Fibroblast of skin of abdomen (primary cell): ENCODE measurements around the gene C1orf167.
A peak's percentile ranks its signal among the peaks of the same experiment; 100 is the strongest.
"Not testable (repeated sequence)": the region's sequence is repeated elsewhere in the genome, so short reads cannot be mapped to it uniquely, and the experiment has no call there.

Source experiments
- DNase-seq: peaks from one replicate; pipeline ENCODE4 v3.0.0-alpha.2; 2013

C1orf167 gene

GRCh38 chr1:11800391-11800755 lies 38.4 kb downstream of the C1orf167 start:
- no peak for DNase-seq

GRCh38 chr1:11800756-11801433 lies 38.9 kb downstream of the C1orf167 start:
- DNase-seq = no peak

DNA sequence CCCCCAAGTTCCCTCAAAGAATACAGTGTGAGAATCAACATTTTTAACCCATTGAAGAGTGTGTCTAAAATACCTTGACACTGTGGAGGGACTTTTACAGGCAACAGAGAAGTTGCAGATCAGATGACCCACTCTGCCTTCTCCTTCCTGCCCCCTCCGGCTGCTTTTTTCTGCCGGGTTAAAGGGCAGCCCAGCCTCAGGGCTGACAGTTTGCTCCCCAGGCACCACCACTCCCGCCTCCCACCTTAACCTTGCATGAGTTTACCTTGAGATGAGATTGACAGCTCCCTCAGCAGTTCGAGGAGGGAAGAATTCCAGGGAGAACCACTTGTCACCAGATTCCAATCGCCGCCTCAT lies 40.6 kb downstream of the C1orf167 start:
- no peak for DNase-seq

- DNase-seq = peak; percentile 95
Measured at GRCh38 chr1:11802973-11803885, 41.2 kb downstream of the C1orf167 start.

DNA sequence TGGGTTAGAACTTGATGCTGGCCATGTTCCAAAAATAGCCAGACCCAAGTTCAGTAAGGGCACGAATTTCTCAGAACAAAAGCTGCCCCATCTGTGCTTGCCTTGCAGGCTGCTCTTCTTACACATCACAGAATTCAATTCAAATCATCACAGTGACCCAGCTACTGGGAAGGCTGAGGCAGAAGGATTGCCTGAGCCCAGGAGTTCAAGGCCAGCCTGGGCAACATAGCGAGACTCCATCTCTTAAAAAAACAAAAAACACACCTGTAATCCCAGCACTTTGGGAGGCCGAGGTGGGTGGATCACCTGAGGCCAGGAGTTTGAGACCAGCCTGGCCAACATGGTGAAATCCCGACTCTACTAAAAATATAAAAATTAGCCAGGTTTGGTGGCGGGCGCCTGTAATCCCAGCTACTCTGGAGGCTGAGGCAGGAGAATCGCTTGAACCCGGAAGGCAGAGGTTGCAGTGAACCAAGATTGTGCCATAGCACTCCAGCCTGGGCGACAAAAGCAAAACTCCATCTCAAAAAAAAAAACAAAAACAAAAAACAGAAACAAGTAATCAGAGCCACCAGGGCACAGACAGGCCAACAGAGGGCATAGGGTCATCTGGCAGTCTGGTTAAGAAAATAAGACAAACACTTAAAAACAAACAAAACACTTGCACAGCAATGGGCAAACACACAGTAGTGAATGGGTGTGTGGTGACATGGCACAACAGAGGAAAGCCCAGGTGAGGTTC lies 42.1 kb downstream of the C1orf167 start:
- not testable (repeated sequence) for DNase-seq

DNA sequence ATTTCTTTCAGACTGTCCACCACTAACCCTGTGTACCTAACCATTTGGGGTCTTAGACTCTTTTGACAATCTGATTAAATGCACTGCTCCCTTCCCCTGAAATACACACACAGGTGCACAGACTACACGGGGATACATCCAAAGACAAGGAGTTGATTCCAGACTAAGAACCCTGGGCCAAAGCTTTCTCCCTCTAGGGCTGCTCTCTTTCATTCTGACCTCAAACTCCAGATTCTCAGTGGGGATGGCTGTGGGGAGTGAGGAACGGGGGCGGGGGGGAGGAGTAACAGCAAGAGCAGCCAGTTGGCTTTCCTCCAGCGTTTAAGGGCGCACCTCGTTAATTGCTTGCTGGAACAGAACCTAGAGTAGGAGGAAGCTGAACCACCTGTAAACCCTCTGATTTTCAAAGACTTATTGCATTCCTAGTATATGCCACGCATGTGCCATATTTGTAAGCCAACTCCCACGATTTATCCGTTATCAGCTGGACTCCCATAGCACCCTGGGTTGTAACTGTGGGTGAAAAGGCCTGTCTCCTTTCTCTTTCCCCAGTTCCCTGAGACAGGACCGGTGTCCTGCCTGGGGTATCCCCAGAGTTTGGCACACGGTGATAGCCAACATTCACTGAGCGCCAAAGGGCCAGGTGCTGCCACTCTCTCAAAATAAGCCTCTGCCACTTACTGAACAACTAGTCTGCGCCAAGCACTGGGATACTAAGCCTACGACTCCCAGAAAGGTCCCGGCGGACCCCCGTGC lies 42.9 kb downstream of the C1orf167 start:
- DNase-seq = peak; percentile 45

- peak; percentile 99 for DNase-seq
Measured at GRCh38 chr1:11805422-11806306, 43.7 kb downstream of the C1orf167 start, which contains the start of the genes CLCN6 and MTHFR. Gene CLCN6 (plus strand): TSS chr1:11806191. CDS start chr1:11806263, 72 bp downstream. Gene MTHFR (minus strand): TSS chr1:11805964. CDS start chr1:11803116, 2,848 bp downstream.

GRCh38 chr1:11806307-11806936 lies 44.4 kb downstream of the C1orf167 start:
- no peak for DNase-seq

GRCh38 chr1:11807133-11807532 lies 45.1 kb downstream of the C1orf167 start:
- no peak for DNase-seq

GRCh38 chr1:11813021-11813420 lies 51.0 kb downstream of the C1orf167 start:
- no peak for DNase-seq

GRCh38 chr1:11817192-11817591 lies 55.2 kb downstream of the C1orf167 start:
- no peak for DNase-seq

GRCh38 chr1:11822091-11822490 lies 60.1 kb downstream of the C1orf167 start:
- DNase-seq = no peak

DNA sequence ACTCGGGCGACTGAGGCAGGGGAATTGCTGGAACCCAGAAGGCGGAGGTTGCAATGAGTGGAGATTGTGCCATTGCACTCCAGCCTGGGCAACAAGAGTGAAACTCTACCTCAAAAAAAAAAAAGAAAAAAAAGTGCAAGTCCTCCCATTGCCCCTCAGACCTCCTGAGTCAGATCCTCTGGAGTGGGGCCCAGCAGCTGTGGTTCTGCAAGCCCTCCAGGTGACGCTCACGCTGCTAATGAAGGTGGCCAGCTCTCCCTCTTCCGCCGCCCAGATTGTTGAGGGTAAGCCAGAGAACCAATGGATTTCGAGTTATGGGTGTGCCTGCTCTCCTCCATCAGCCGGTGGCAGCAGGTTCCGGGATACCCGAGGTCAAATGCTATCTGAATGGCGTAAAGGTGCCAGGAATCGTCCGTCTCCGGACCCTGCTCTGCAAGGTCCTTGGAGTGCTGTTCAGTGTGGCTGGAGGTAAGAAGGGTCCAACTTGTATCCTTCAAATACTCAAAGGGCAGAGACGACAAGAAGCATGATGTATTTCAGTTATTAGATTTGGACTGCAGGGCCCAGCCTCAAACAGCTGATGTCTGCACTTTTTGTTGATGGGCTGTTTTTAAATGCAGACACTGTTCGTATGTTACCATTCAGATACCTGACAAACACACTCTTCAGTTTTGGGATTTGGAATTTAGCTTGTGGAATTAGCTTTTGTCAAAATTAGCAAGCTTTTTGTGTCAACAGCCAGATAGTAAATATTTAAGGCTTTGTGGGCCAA lies 61.6 kb downstream of the C1orf167 start:
- no peak for DNase-seq

- no peak for DNase-seq
Measured at GRCh38 chr1:11825131-11825530, 63.1 kb downstream of the C1orf167 start.

GRCh38 chr1:11826946-11827345 lies 65.0 kb downstream of the C1orf167 start:
- DNase-seq = no peak

DNA sequence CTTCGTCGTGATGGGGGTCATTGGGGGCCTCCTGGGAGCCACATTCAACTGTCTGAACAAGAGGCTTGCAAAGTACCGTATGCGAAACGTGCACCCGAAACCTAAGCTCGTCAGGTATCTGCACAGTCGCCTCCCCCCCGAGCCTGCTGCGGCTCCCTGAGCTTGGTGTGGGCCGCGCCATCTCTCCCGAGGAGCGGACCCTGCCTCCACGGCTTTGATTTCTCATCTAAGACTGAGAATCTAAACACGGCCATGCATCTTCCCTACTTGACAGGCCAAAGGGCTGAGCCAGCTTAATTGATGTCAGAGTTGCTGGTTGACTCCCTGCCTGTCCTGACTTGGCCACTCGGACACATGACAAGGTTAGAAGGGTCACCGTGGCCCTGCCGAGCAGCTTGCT lies 66.5 kb downstream of the C1orf167 start:
- no peak for DNase-seq

- DNase-seq = no peak
Measured at GRCh38 chr1:11831945-11832725, 70.1 kb downstream of the C1orf167 start.

DNA sequence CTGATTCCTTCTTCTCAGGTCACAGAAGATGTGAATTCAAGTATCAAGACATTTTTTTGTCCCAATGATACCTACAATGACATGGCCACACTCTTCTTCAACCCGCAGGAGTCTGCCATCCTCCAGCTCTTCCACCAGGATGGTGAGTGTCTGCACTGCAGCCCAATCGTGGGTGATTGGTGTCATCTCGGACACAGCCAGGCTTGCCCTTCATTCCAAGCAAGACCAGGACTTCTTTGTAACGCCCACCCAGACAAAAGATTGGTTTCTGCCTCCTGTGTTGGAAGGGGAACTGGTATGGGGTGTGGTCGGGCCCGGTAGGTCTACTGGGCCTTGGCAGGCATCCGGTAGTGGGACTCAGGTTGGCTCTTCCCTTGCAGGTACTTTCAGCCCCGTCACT lies 71.5 kb downstream of the C1orf167 start:
- no peak for DNase-seq

GRCh38 chr1:11833900-11834299 lies 71.9 kb downstream of the C1orf167 start:
- no peak for DNase-seq
